HCT116 (cell line): ENCODE results near the gene HOMER1. TPM values are rescaled to one million over a fixed set of nuclear protein-coding genes. Genes with fewer than 3 reads are reported as not detected.

Source experiments
- ATAC-seq: fragments of 200-7000 bp; cut with Tn5 transposase; 2 replicates; pipeline ENCODE4 v1.9.1; 2020; ENCODE audit warnings: mild to moderate bottlenecking, moderate library complexity
- BruUV-seq: library from RNA; stranded (reverse); fragments of 400-500 nt; replicated peaks from 2 replicates; lab custom pipeline; 2021; lab: Mats Ljungman, UMichigan
- CTCF ChIA-PET: fragments of 300-600 bp; sonication (Branson Sonifier 250); formaldehyde crosslinking; loops from one replicate; lab custom pipeline; 2021; ENCODE audit warnings: antibody characterized with exemption; lab: Charles Lee
- POLR2A ChIA-PET: fragments of 300-600, 350-600 bp; sonication (Branson Sonifier 250); formaldehyde crosslinking; loops from one replicate; lab custom pipeline; 2021; ENCODE audit warnings: antibody characterized with exemption; lab: Charles Lee
- RAD21 ChIA-PET, 2 experiments: fragments of 300-600 bp; sonication (Branson Sonifier 250); formaldehyde crosslinking; loops; one replicate each; lab custom pipeline; 2023; ENCODE audit warnings: low total read pairs in 2 of 2; ENCODE audit not compliant: uncharacterized antibody in 2 of 2, unreplicated experiment in 2 of 2, low non-redundant PET in 1 of 2; lab: Charles Lee
- DNase-seq: peaks from one replicate; pipeline ENCODE4 v3.0.0-alpha.2; 2010; ENCODE audit warnings: low read depth, low spot score
- H2AFZ ChIP-seq: fragments of 200-600 bp; shearing (Covaris generic), sonication (generic); 2 replicates; pipeline ENCODE4 v1.6.1; 2017; ENCODE audit warnings: low read depth, mixed run types, mixed read lengths, antibody characterized with exemption, low read length; ENCODE audit not compliant: poor library complexity, severe bottlenecking
- H3K27ac ChIP-seq: 2 replicates; pipeline ENCODE4 v1.5.1; 2012; ENCODE audit warnings: low read depth, low read length
- H3K27me3 ChIP-seq: fragments of 200-600 bp; sonication (generic); 2 replicates; pipeline ENCODE4 v1.6.1; 2016; ENCODE audit warnings: mixed run types, low read length, mixed read lengths; ENCODE audit not compliant: insufficient read depth
- H3K36me3 ChIP-seq, 2 experiments: fragments of 200-500 bp in 1 of 2; fragments of 200-600 bp in 1 of 2; sonication (Bioruptor generic) in 1 of 2; sonication (generic) in 1 of 2; 2 replicates each; pipeline versions ENCODE4 v1.5.1 to v1.6.1; 2014 to 2016; ENCODE audit warnings: low read length in 2 of 2, inconsistent platforms in 1 of 2, mixed read lengths in 1 of 2, mixed run types in 1 of 2; ENCODE audit not compliant: insufficient read depth in 2 of 2, control insufficient read depth in 1 of 2
- H3K4me1 ChIP-seq, 2 experiments: fragments of 200-600 bp in 1 of 2; sonication (generic) in 1 of 2; 2 replicates each; pipeline versions ENCODE4 v1.5.1 to v1.6.1; 2012 to 2017; ENCODE audit warnings: low read length in 2 of 2, inconsistent platforms in 1 of 2, mild to moderate bottlenecking in 1 of 2, mixed read lengths in 1 of 2, mixed run types in 1 of 2, moderate library complexity in 1 of 2; ENCODE audit not compliant: insufficient read depth in 2 of 2, control insufficient read depth in 1 of 2
- H3K4me2 ChIP-seq: fragments of 200-600 bp; sonication (generic); 2 replicates; pipeline ENCODE4 v1.6.1; 2017; ENCODE audit warnings: mixed run types, low read length, mixed read lengths
- H3K4me3 ChIP-seq, 2 experiments: fragments of 200-600 bp in 1 of 2; sonication (generic) in 1 of 2; replicated peaks in 1 of 2; 2 replicates each; pipeline ENCODE4 v1.5.1; 2011 to 2016; ENCODE audit warnings: low read length in 2 of 2, control low read depth in 1 of 2, low read depth in 1 of 2, mild to moderate bottlenecking in 1 of 2, mixed read lengths in 1 of 2, mixed run types in 1 of 2
- H3K79me2 ChIP-seq: fragments of 200-600 bp; sonication (generic); 2 replicates; pipeline ENCODE4 v1.6.1; 2017; ENCODE audit warnings: mild to moderate bottlenecking, mixed run types, low read length, moderate library complexity, mixed read lengths; ENCODE audit not compliant: insufficient read depth
- H3K9ac ChIP-seq: fragments of 200-600 bp; sonication (generic); 2 replicates; pipeline ENCODE4 v1.6.1; 2016; ENCODE audit warnings: low read length, mixed read lengths
- H3K9me2 ChIP-seq: fragments of 200-600 bp; sonication (generic), shearing (Covaris generic); 2 replicates; pipeline ENCODE4 v1.6.1; 2017; ENCODE audit warnings: mixed run types, mild to moderate bottlenecking, moderate library complexity; ENCODE audit not compliant: insufficient read depth
- H3K9me3 ChIP-seq, 2 experiments: fragments of 200-500 bp in 1 of 2; fragments of 200-600 bp in 1 of 2; sonication (Bioruptor generic) in 1 of 2; sonication (generic) in 1 of 2; 2 replicates each; pipeline ENCODE4 v1.6.1; 2014 to 2017; ENCODE audit warnings: low read length in 2 of 2, mixed read lengths in 2 of 2, inconsistent platforms in 1 of 2, low read depth in 1 of 2, mild to moderate bottlenecking in 1 of 2, mixed run types in 1 of 2, moderate library complexity in 1 of 2; ENCODE audit not compliant: control insufficient read depth in 1 of 2, insufficient read depth in 1 of 2
- H4K20me1 ChIP-seq: fragments of 200-600 bp; sonication (generic), shearing (Covaris generic); 2 replicates; pipeline ENCODE4 v1.6.1; 2017; ENCODE audit warnings: mixed run types, mild to moderate bottlenecking, moderate library complexity; ENCODE audit not compliant: insufficient read depth
- CBX3 ChIP-seq: IDR thresholded peaks from 2 replicates; pipeline ENCODE4 v1.6.1; 2012; ENCODE audit warnings: low read depth
- CEBPB ChIP-seq: IDR thresholded peaks from 2 replicates; pipeline ENCODE4 v1.6.1; 2012; ENCODE audit warnings: low read depth
- EGR1 ChIP-seq: IDR thresholded peaks from 2 replicates; pipeline ENCODE4 v1.6.1; 2012; ENCODE audit warnings: low read depth
- EZH2 ChIP-seq: fragments of 200-600 bp; sonication (generic); IDR thresholded peaks from 2 replicates; pipeline ENCODE4 v1.6.1; 2017; ENCODE audit warnings: antibody characterized with exemption, mixed run types
- EZH2phosphoT487 ChIP-seq: fragments of 200-600 bp; IDR thresholded peaks from 2 replicates; pipeline ENCODE4 v1.6.1; 2018; ENCODE audit warnings: antibody characterized with exemption, borderline replicate concordance
- RAD21 ChIP-seq: IDR thresholded peaks from 2 replicates; pipeline ENCODE4 v1.6.1; 2012; ENCODE audit warnings: low read depth, mild to moderate bottlenecking
- SIN3A ChIP-seq: IDR thresholded peaks from 2 replicates; pipeline ENCODE4 v1.6.1; 2012; ENCODE audit warnings: low read depth
- TCF7L2 ChIP-seq: IDR thresholded peaks from 2 replicates; pipeline ENCODE4 v1.7.0; 2011; ENCODE audit warnings: borderline replicate concordance, inconsistent platforms; ENCODE audit not compliant: insufficient read depth, insufficient read length; ENCODE audit errors: extremely low read depth
- YY1 ChIP-seq: IDR thresholded peaks from 2 replicates; pipeline ENCODE4 v1.6.1; 2011; ENCODE audit warnings: low read length, low read depth, moderate library complexity, mild to moderate bottlenecking; ENCODE audit not compliant: insufficient replicate concordance; ENCODE audit errors: extremely low read depth
- ZFX ChIP-seq: fragments of 450-650 bp; IDR thresholded peaks from 2 replicates; pipeline ENCODE4 v1.6.1; 2017
- ZNF274 ChIP-seq: fragments of 200-500 bp; sonication (Bioruptor generic); IDR thresholded peaks from 2 replicates; pipeline ENCODE4 v1.6.1; 2014; ENCODE audit warnings: mild to moderate bottlenecking, low read depth, low read length, inconsistent platforms
- intact Hi-C: fragments of 100-400 bp; cut with micrococcal nuclease; formaldehyde crosslinking; loops from 2 replicates; pipeline ENCODE4 v1.10.0; 2022
- total RNA-seq: library from RNA; stranded (reverse); gene quantifications from one replicate; pipeline ENCODE4 v1.2.1, GENCODE V29; 2021; ENCODE audit not compliant: unreplicated experiment
- TF ChIP-seq, protein P1 (sequence below): IDR thresholded peaks from 2 replicates; pipeline ENCODE4 v1.6.1; 2012
- TF ChIP-seq, protein P2 (sequence below): IDR thresholded peaks from 2 replicates; pipeline ENCODE4 v1.6.1; 2012
- TF ChIP-seq, protein P3 (sequence below): IDR thresholded peaks from 2 replicates; pipeline ENCODE4 v1.6.1; 2012; ENCODE audit warnings: low read depth
- TF ChIP-seq, protein P4 (sequence below), 3 experiments: fragments of 200-600 bp in 1 of 3; sonication (generic) in 1 of 3; IDR thresholded peaks in 2 of 3; conservative IDR thresholded peaks in 1 of 3; 2 replicates each; pipeline ENCODE4 v1.5.1; 2012 to 2017; ENCODE audit warnings: low read depth in 2 of 3, low read length in 2 of 3, antibody characterized with exemption in 1 of 3, borderline replicate concordance in 1 of 3, control low read depth in 1 of 3, mild to moderate bottlenecking in 1 of 3, mixed read lengths in 1 of 3, mixed run types in 1 of 3, moderate library complexity in 1 of 3; ENCODE audit not compliant: insufficient read depth in 1 of 3

Gene HOMER1
- total RNA-seq, 1 experiment from 2014 or later = 21.4 TPM

DNA sequence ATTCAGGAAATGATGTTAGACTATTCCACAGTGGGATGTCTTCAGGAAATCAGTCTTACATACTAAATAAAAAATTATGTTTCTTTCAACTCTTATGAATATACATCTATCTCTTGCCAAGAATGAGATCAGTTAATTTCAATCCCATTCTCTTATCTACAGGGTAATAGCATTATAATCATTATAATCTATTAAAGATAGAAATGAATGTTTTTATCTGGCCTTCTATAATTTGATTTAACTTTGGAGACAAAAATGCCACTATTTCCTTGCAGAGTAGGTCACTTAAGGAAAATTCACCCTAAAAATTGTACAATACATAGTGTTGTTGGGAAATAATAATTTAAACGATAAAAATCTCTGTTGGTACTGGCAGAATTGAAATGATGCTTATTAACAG lies 96.4 kb downstream of the HOMER1 start:
- Histone ChIP-seq H2AFZ (no peak overlapping the region), H3K27ac (no peak overlapping the region), H3K79me2 (no peaks in the 10 kb centered on the region), H4K20me1 (no peaks in the 10 kb centered on the region), H3K9ac (no peak overlapping the region), H3K4me2 (no peak overlapping the region), H3K27me3 (no peaks in the 10 kb centered on the region), H3K9me2 (no peaks in the 10 kb centered on the region), H3K4me3 (no peak overlapping the region), H3K9me3 (no peaks in the 10 kb centered on the region), H3K4me1 (peaks cover 12 to 48% of the 10 kb centered on the region in 2 experiments), H3K36me3 (no peaks in the 10 kb centered on the region)
- DNase-seq (no peak), ATAC-seq (no peak)
- intact Hi-C loops = no loop called here
- ChIA-PET CTCF (no interaction called here), POLR2A (no interaction called here), RAD21 (no interaction called here)
- BruUV-seq = no TSS peak
- TF ChIP-seq TCF7L2 = no peak
- TF ChIP-seq CEBPB = no peak
- TF ChIP-seq YY1 = no peak
- no peak for TF ChIP-seq ZFX
- TF ChIP-seq RAD21 = no peak
- TF ChIP-seq CBX3 = no peak
- no peak for TF ChIP-seq SIN3A
- TF ChIP-seq, protein P1, sequence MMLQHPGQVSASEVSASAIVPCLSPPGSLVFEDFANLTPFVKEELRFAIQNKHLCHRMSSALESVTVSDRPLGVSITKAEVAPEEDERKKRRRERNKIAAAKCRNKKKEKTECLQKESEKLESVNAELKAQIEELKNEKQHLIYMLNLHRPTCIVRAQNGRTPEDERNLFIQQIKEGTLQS = no peak
- no peak for TF ChIP-seq EGR1
- TF ChIP-seq, protein P2, sequence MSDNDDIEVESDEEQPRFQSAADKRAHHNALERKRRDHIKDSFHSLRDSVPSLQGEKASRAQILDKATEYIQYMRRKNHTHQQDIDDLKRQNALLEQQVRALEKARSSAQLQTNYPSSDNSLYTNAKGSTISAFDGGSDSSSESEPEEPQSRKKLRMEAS = no peak
- no peak for TF ChIP-seq ZNF274
- TF ChIP-seq EZH2phosphoT487 = no peak

DNA sequence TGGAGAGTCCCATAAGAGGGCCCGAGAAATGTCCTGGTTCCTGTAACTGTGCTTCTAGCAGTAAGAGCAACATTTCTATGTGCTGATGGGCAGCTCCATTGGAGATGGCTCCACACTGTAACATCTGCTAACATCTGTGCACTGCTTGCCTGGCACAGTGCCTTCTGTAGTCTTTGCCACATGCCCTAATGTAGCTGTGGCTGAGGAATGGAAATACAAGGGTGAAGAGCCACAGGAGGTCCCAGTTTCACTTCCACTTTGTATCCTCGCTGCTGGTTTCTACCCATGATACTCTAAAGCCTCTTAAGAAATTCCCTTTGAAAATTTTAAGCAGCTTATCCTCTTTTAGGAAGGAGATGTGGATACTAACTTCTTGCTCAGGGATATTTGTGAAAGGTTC lies 97.4 kb downstream of the HOMER1 start:
- no peak for DNase-seq
- no peak overlapping the region for H3K4me2 ChIP-seq
- intact Hi-C loops = no loop called here
- ChIA-PET RAD21 (no interaction called here), CTCF (no interaction called here), POLR2A (no interaction called here)
- H3K9me2 ChIP-seq = no peaks in the 10 kb centered on the region
- no peaks in the 10 kb centered on the region for H3K27me3 ChIP-seq
- no peak overlapping the region for H2AFZ ChIP-seq
- BruUV-seq = no TSS peak
- H3K4me1 ChIP-seq = peaks cover 9 to 38% of the 10 kb centered on the region in 2 experiments
- H3K36me3 ChIP-seq = no peaks in the 10 kb centered on the region
- H3K27ac ChIP-seq = no peak overlapping the region
- no peak for ATAC-seq
- no peaks in the 10 kb centered on the region for H3K9me3 ChIP-seq
- H3K9ac ChIP-seq = no peak overlapping the region
- no peaks in the 10 kb centered on the region for H4K20me1 ChIP-seq
- no peaks in the 10 kb centered on the region for H3K79me2 ChIP-seq
- H3K4me3 ChIP-seq = no peak overlapping the region
- TF ChIP-seq, protein P3, sequence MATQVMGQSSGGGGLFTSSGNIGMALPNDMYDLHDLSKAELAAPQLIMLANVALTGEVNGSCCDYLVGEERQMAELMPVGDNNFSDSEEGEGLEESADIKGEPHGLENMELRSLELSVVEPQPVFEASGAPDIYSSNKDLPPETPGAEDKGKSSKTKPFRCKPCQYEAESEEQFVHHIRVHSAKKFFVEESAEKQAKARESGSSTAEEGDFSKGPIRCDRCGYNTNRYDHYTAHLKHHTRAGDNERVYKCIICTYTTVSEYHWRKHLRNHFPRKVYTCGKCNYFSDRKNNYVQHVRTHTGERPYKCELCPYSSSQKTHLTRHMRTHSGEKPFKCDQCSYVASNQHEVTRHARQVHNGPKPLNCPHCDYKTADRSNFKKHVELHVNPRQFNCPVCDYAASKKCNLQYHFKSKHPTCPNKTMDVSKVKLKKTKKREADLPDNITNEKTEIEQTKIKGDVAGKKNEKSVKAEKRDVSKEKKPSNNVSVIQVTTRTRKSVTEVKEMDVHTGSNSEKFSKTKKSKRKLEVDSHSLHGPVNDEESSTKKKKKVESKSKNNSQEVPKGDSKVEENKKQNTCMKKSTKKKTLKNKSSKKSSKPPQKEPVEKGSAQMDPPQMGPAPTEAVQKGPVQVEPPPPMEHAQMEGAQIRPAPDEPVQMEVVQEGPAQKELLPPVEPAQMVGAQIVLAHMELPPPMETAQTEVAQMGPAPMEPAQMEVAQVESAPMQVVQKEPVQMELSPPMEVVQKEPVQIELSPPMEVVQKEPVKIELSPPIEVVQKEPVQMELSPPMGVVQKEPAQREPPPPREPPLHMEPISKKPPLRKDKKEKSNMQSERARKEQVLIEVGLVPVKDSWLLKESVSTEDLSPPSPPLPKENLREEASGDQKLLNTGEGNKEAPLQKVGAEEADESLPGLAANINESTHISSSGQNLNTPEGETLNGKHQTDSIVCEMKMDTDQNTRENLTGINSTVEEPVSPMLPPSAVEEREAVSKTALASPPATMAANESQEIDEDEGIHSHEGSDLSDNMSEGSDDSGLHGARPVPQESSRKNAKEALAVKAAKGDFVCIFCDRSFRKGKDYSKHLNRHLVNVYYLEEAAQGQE = no peak
- TF ChIP-seq CBX3 = no peak
- no peak for TF ChIP-seq YY1
- no peak for TF ChIP-seq EZH2
- TF ChIP-seq, protein P1 = no peak
- TF ChIP-seq, protein P4, sequence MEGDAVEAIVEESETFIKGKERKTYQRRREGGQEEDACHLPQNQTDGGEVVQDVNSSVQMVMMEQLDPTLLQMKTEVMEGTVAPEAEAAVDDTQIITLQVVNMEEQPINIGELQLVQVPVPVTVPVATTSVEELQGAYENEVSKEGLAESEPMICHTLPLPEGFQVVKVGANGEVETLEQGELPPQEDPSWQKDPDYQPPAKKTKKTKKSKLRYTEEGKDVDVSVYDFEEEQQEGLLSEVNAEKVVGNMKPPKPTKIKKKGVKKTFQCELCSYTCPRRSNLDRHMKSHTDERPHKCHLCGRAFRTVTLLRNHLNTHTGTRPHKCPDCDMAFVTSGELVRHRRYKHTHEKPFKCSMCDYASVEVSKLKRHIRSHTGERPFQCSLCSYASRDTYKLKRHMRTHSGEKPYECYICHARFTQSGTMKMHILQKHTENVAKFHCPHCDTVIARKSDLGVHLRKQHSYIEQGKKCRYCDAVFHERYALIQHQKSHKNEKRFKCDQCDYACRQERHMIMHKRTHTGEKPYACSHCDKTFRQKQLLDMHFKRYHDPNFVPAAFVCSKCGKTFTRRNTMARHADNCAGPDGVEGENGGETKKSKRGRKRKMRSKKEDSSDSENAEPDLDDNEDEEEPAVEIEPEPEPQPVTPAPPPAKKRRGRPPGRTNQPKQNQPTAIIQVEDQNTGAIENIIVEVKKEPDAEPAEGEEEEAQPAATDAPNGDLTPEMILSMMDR (IDR thresholded peaks at IDR 0.05 in 2 of 3, conservative IDR thresholded peaks at IDR 0.05 in 1 of 3; ENCODE audit: borderline replicate concordance in 1 of 3, insufficient read depth in 1 of 3, low read depth in 2 of 3, low read length in 2 of 3) = no peak
